ENCODE measurements around the gene NPRL2. TPM values are rescaled to one million over a fixed set of nuclear protein-coding genes. Genes with fewer than 3 reads are reported as not detected.
A peak's percentile ranks its signal among the peaks of the same experiment; 100 is the strongest.

NPRL2 gene
- total and polyA plus RNA-seq, 2 experiments from 2014 or later: 22.3 to 27.7 TPM

DNA sequence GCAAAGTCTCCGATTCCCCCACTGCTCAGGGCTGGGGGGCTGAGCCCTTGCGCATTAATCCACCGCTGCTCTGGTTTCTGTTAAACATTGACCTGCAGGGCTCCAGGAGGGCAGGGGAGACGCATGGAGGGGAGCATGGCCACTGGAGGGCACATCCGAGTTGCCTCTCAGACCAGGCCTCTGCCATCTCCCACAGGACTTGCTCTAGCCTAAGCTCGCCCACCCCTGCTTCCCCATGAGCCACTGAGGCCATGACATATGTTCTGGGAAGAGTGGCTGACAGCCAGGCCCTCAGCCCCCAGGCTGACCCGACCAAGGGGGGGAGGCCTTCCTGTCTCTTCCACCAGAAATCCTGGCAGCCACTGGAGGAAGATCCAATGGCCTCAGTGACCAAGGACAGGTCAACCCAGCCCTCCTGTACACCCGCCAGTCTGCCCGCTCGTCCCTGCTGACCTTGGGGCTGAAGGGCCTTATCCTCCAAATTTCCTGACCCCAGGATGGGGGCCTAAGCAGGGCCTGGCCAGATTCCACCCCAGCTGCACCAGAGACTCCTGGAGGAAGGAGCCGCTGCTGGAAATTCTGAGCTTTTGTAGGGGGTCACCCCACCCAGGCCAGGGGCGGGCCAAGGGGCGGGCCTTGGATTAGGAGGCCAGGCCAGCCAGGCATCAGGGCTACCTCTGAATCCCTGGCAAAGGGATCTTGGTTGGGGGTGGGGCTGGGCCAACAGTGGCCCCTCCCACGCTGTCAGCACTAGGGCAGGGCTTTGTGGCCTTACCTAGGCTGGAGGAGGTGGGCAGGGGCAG lies 47.4 kb downstream of the NPRL2 start, which contains the start of gene HYAL1:
HYAL1 (minus strand) TSS at position 562 of the 803 bp plus-strand sequence. CDS start 618 bp downstream, outside the sequence.
- H3K27me3 ChIP-seq (ENCODE audit: insufficient read depth): no peaks in the 10 kb centered on the region
- H3K9me3 Mint-ChIP-seq: peaks cover 31% of the 10 kb centered on the region
- H3K79me2 ChIP-seq (replicated peaks; ENCODE audit: insufficient read depth): no peaks in the 10 kb centered on the region
- peaks cover 20% of the 10 kb centered on the region for H3K4me1 Mint-ChIP-seq
- peaks cover 16% of the 10 kb centered on the region for H3F3A ChIP-seq (replicated peaks; ENCODE audit: low read depth)
- H3K4me3 Mint-ChIP-seq: no peak within 1 kb of the TSS
- H3K4me1 ChIP-seq (ENCODE audit: insufficient read depth): peaks cover 23% of the 10 kb centered on the region
- H3K27me3 Mint-ChIP-seq (ENCODE audit: insufficient read depth, low read depth, poor library complexity): peaks cover 16% of the 10 kb centered on the region
- H3K36me3 ChIP-seq (ENCODE audit: insufficient read depth): no peaks in the 10 kb centered on the region
- no peaks in the 10 kb centered on the region for H3K9me2 ChIP-seq (ENCODE audit: insufficient read depth)
- peak within 1 kb of the TSS; percentile 88; the same call in 1 of the 2 replicates for H3K27ac ChIP-seq (ENCODE audit: low read depth)
- peak; percentile 64 for ATAC-seq
- no peaks in the 10 kb centered on the region for H4K20me1 ChIP-seq (replicated peaks; ENCODE audit: insufficient read depth)
- peak within 1 kb of the TSS; percentile 74 for H3K4me2 ChIP-seq
- peak; percentile 89 for DNase-seq (ENCODE audit: low spot score)
- TF ChIP-seq, protein P1, sequence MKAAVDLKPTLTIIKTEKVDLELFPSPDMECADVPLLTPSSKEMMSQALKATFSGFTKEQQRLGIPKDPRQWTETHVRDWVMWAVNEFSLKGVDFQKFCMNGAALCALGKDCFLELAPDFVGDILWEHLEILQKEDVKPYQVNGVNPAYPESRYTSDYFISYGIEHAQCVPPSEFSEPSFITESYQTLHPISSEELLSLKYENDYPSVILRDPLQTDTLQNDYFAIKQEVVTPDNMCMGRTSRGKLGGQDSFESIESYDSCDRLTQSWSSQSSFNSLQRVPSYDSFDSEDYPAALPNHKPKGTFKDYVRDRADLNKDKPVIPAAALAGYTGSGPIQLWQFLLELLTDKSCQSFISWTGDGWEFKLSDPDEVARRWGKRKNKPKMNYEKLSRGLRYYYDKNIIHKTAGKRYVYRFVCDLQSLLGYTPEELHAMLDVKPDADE (IDR thresholded peaks at IDR 0.05): no peak
- TF ChIP-seq JUNB (IDR thresholded peaks at IDR 0.05; ENCODE audit: unreplicated experiment): no peak
- TF ChIP-seq NANOG (IDR thresholded peaks at IDR 0.05; ENCODE audit: borderline replicate concordance): no peak
- TF ChIP-seq STAT1 (IDR thresholded peaks at IDR 0.05; ENCODE audit: unreplicated experiment): no peak
- peak; percentile 59 for TF ChIP-seq POLR2AphosphoS5 (IDR thresholded peaks at IDR 0.05; ENCODE audit: low read depth)
- TF ChIP-seq ZNF331 (CRISPR knock-in tag; IDR thresholded peaks at IDR 0.05; ENCODE audit: low read depth): no peak
- TF ChIP-seq, protein P2, sequence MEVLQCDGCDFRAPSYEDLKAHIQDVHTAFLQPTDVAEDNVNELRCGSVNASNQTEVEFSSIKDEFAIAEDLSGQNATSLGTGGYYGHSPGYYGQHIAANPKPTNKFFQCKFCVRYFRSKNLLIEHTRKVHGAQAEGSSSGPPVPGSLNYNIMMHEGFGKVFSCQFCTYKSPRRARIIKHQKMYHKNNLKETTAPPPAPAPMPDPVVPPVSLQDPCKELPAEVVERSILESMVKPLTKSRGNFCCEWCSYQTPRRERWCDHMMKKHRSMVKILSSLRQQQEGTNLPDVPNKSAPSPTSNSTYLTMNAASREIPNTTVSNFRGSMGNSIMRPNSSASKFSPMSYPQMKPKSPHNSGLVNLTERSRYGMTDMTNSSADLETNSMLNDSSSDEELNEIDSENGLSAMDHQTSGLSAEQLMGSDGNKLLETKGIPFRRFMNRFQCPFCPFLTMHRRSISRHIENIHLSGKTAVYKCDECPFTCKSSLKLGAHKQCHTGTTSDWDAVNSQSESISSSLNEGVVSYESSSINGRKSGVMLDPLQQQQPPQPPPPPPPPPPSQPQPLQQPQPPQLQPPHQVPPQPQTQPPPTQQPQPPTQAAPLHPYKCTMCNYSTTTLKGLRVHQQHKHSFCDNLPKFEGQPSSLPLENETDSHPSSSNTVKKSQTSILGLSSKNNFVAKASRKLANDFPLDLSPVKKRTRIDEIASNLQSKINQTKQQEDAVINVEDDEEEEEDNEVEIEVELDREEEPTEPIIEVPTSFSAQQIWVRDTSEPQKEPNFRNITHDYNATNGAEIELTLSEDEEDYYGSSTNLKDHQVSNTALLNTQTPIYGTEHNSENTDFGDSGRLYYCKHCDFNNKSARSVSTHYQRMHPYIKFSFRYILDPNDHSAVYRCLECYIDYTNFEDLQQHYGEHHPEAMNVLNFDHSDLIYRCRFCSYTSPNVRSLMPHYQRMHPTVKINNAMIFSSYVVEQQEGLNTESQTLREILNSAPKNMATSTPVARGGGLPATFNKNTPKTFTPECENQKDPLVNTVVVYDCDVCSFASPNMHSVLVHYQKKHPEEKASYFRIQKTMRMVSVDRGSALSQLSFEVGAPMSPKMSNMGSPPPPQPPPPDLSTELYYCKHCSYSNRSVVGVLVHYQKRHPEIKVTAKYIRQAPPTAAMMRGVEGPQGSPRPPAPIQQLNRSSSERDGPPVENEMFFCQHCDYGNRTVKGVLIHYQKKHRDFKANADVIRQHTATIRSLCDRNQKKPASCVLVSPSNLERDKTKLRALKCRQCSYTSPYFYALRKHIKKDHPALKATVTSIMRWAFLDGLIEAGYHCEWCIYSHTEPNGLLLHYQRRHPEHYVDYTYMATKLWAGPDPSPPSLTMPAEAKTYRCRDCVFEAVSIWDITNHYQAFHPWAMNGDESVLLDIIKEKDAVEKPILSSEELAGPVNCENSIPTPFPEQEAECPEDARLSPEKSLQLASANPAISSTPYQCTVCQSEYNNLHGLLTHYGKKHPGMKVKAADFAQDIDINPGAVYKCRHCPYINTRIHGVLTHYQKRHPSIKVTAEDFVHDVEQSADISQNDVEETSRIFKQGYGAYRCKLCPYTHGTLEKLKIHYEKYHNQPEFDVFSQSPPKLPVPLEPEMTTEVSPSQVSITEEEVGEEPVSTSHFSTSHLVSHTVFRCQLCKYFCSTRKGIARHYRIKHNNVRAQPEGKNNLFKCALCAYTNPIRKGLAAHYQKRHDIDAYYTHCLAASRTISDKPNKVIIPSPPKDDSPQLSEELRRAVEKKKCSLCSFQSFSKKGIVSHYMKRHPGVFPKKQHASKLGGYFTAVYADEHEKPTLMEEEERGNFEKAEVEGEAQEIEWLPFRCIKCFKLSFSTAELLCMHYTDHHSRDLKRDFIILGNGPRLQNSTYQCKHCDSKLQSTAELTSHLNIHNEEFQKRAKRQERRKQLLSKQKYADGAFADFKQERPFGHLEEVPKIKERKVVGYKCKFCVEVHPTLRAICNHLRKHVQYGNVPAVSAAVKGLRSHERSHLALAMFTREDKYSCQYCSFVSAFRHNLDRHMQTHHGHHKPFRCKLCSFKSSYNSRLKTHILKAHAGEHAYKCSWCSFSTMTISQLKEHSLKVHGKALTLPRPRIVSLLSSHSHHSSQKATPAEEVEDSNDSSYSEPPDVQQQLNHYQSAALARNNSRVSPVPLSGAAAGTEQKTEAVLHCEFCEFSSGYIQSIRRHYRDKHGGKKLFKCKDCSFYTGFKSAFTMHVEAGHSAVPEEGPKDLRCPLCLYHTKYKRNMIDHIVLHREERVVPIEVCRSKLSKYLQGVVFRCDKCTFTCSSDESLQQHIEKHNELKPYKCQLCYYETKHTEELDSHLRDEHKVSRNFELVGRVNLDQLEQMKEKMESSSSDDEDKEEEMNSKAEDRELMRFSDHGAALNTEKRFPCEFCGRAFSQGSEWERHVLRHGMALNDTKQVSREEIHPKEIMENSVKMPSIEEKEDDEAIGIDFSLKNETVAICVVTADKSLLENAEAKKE (CRISPR knock-in tag; IDR thresholded peaks at IDR 0.05): no peak
- no peak for TF ChIP-seq EZH2phosphoT487 (IDR thresholded peaks at IDR 0.05; ENCODE audit: unreplicated experiment)
- TF ChIP-seq, protein P3, sequence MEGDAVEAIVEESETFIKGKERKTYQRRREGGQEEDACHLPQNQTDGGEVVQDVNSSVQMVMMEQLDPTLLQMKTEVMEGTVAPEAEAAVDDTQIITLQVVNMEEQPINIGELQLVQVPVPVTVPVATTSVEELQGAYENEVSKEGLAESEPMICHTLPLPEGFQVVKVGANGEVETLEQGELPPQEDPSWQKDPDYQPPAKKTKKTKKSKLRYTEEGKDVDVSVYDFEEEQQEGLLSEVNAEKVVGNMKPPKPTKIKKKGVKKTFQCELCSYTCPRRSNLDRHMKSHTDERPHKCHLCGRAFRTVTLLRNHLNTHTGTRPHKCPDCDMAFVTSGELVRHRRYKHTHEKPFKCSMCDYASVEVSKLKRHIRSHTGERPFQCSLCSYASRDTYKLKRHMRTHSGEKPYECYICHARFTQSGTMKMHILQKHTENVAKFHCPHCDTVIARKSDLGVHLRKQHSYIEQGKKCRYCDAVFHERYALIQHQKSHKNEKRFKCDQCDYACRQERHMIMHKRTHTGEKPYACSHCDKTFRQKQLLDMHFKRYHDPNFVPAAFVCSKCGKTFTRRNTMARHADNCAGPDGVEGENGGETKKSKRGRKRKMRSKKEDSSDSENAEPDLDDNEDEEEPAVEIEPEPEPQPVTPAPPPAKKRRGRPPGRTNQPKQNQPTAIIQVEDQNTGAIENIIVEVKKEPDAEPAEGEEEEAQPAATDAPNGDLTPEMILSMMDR (conservative IDR thresholded peaks at IDR 0.05; ENCODE audit: low read depth in 2 of 2): peak; percentile 29 to 68
- peak within 1 kb of the TSS; percentile 36; the same call in 1 of the 2 replicates for H3K4me3 ChIP-seq
- no peak within 1 kb of the TSS for H2AFZ ChIP-seq
- H3K27ac Mint-ChIP-seq: no peak within 1 kb of the TSS; the same call in 1 of the 2 replicates
- H3K36me3 Mint-ChIP-seq (ENCODE audit: low read depth): peaks cover 17% of the 10 kb centered on the region; the same call in 2 of the 3 replicates
